Neural cell (in vitro differentiated cells): ENCODE results near the gene IQSEC1. TPM values are rescaled to one million over a fixed set of nuclear protein-coding genes. Genes with fewer than 3 reads are reported as not detected.

Experiments used
- H2AFZ ChIP-seq: fragments of 200-600, 300-800 bp; sonication (generic), shearing (Covaris generic); 2 replicates; pipeline ENCODE4 v1.6.0; 2014; ENCODE audit warnings: low read depth, mild to moderate bottlenecking, antibody characterized with exemption, low read length, moderate library complexity
- H3F3A ChIP-seq: fragments of 200-600 bp; shearing (Covaris generic); 2 replicates; pipeline ENCODE4 v1.6.1; 2016; ENCODE audit warnings: mild to moderate bottlenecking, moderate library complexity, mixed read lengths, antibody characterized with exemption, low read length; ENCODE audit not compliant: insufficient read depth, poor library complexity, severe bottlenecking
- H3K27ac ChIP-seq: fragments of 200-600, 300-800 bp; sonication (generic), shearing (Covaris generic); 2 replicates; pipeline ENCODE4 v1.5.1; 2014; ENCODE audit warnings: mild to moderate bottlenecking, low read length, moderate library complexity
- H3K27me3 ChIP-seq: fragments of 300-800, 200-600 bp; sonication (generic), shearing (Covaris generic); 2 replicates; pipeline ENCODE4 v1.6.0; 2014; ENCODE audit warnings: mild to moderate bottlenecking, low read depth, low read length, moderate library complexity; ENCODE audit not compliant: insufficient read depth
- H3K36me3 ChIP-seq: fragments of 300-800, 200-600 bp; sonication (generic), shearing (Covaris generic); 2 replicates; pipeline ENCODE4 v1.5.1; 2014; ENCODE audit warnings: mild to moderate bottlenecking, antibody characterized with exemption, low read length, moderate library complexity; ENCODE audit not compliant: insufficient read depth
- H3K4me2 ChIP-seq: fragments of 300-800, 200-600 bp; sonication (generic), shearing (Covaris generic); 2 replicates; pipeline ENCODE4 v1.6.0; 2014; ENCODE audit warnings: mild to moderate bottlenecking, low read length
- H3K4me3 ChIP-seq: fragments of 300-800, 200-600 bp; sonication (generic), shearing (Covaris generic); 2 replicates; pipeline ENCODE4 v1.5.1; 2014; ENCODE audit warnings: mild to moderate bottlenecking, low read length, moderate library complexity
- H3K79me2 ChIP-seq: fragments of 200-600 bp; shearing (Covaris generic); replicated peaks from 2 replicates; pipeline ENCODE4 v1.6.0; 2014; ENCODE audit warnings: mild to moderate bottlenecking, low read length, moderate library complexity; ENCODE audit not compliant: insufficient read depth
- H3K9ac ChIP-seq: fragments of 300-800, 200-600 bp; sonication (generic), shearing (Covaris generic); 2 replicates; pipeline ENCODE4 v1.6.1; 2016; ENCODE audit warnings: mild to moderate bottlenecking, low read length, mixed read lengths
- H3K9me2 ChIP-seq: fragments of 200-600 bp; shearing (Covaris generic); 2 replicates; pipeline ENCODE4 v1.6.1; 2016; ENCODE audit warnings: mild to moderate bottlenecking, low read length, mixed read lengths; ENCODE audit not compliant: insufficient read depth
- H3K9me3 ChIP-seq: fragments of 200-600, 300-800 bp; sonication (generic), shearing (Covaris generic); 2 replicates; pipeline ENCODE4 v1.6.1; 2016; ENCODE audit warnings: mild to moderate bottlenecking, mixed run types, low read length, moderate library complexity, mixed read lengths
- H4K20me1 ChIP-seq: fragments of 200-600 bp; shearing (Covaris generic); 2 replicates; pipeline ENCODE4 v1.6.1; 2016; ENCODE audit warnings: mild to moderate bottlenecking, mixed run types; ENCODE audit not compliant: insufficient read depth
- EP300 ChIP-seq: fragments of 450-650 bp; conservative IDR thresholded peaks from 2 replicates; pipeline ENCODE4 v1.6.1; 2014; ENCODE audit warnings: antibody characterized with exemption, mild to moderate bottlenecking, moderate library complexity; ENCODE audit not compliant: poor library complexity, severe bottlenecking
- EZH2 ChIP-seq: fragments of 200-600, 300-800 bp; shearing (Covaris generic), sonication (generic); IDR thresholded peaks from 2 replicates; pipeline ENCODE4 v1.6.1; 2014; ENCODE audit warnings: antibody characterized with exemption, low read length, borderline replicate concordance, mild to moderate bottlenecking; ENCODE audit not compliant: insufficient read depth, poor library complexity, severe bottlenecking
- MXI1 ChIP-seq: fragments of 450-650 bp; conservative IDR thresholded peaks from 2 replicates; pipeline ENCODE4 v1.6.1; 2014; ENCODE audit warnings: antibody characterized with exemption, mild to moderate bottlenecking; ENCODE audit not compliant: poor library complexity, severe bottlenecking
- POLR2AphosphoS5 ChIP-seq: IDR thresholded peaks from 2 replicates; pipeline ENCODE4 v1.6.1; 2012
- SMC3 ChIP-seq: fragments of 450-650 bp; conservative IDR thresholded peaks from 2 replicates; pipeline ENCODE4 v1.6.1; 2014; ENCODE audit warnings: antibody characterized with exemption, mild to moderate bottlenecking, moderate library complexity; ENCODE audit not compliant: poor library complexity
- TAF1 ChIP-seq: IDR thresholded peaks from 2 replicates; pipeline ENCODE4 v1.6.1; 2012; ENCODE audit warnings: low read depth
- polyA plus RNA-seq: library from polyadenylated mRNA; depleted of rRNA; stranded (reverse); fragments of >200 nt; gene quantifications from 2 replicates; pipeline ENCODE4 v1.2.3, GENCODE V29; 2014
- TF ChIP-seq, protein P1 (sequence below): IDR thresholded peaks from 2 replicates; pipeline ENCODE4 v1.6.1; 2012; ENCODE audit warnings: borderline replicate concordance
- TF ChIP-seq, protein P2 (sequence below): fragments of 450-650 bp; IDR thresholded peaks from 2 replicates; pipeline ENCODE4 v1.5.1; 2014; ENCODE audit warnings: antibody characterized with exemption, mild to moderate bottlenecking, moderate library complexity; ENCODE audit not compliant: poor library complexity, severe bottlenecking

Gene IQSEC1
- polyA plus RNA-seq, 1 donor from 2014 or later = 6.0 TPM

DNA sequence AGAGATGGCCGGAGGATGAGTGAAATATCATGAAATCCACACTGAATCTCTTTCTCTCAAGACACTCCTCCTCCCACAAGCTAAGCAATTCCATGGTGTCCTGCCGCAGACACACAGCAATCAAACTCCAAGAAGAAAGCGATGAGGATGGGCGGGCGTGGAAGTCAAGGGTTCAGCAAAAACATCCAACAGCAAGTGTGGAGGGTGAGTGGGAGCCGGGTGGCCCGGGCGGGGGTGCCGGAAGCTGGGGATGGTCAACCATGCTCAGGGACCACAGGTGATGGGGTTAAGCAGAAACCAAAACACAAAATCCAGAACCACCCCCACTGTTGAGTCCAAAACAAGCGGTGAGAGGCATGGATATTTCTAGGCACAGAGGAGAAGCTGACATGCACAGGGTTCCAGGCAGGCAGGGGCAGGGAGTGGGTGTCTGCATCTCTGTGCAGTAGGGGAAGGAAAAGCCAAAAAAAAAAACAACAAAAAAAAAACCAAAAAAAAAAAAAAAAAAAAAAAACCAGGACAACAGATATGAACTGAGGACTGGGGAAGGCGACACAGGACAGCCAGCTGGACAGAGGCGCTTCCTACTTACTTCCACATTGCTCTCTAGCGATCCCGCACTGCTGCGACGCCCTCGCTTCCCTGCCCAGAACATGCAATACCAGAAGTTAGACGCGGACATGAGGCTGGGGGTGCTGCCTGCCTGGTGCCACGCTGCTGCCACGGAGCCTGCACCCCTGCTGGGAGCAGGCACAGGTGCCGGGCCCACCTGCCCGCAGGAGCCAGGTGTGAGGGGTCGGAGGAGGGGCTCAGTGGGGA, 170.8 kb downstream of the IQSEC1 start:
- Histone ChIP-seq H3K79me2 (no peaks in the 10 kb centered on the region), H3K36me3 (no peaks in the 10 kb centered on the region), H3K9me3 (no peaks in the 10 kb centered on the region), H3F3A (no peaks in the 10 kb centered on the region), H3K27me3 (no peaks in the 10 kb centered on the region), H3K4me2 (no peak overlapping the region), H3K9me2 (no peaks in the 10 kb centered on the region), H2AFZ (no peak overlapping the region), H3K4me3 (no peak overlapping the region), H3K27ac (no peak overlapping the region), H4K20me1 (no peaks in the 10 kb centered on the region), H3K9ac (no peak overlapping the region)
- TF ChIP-seq, protein P1, sequence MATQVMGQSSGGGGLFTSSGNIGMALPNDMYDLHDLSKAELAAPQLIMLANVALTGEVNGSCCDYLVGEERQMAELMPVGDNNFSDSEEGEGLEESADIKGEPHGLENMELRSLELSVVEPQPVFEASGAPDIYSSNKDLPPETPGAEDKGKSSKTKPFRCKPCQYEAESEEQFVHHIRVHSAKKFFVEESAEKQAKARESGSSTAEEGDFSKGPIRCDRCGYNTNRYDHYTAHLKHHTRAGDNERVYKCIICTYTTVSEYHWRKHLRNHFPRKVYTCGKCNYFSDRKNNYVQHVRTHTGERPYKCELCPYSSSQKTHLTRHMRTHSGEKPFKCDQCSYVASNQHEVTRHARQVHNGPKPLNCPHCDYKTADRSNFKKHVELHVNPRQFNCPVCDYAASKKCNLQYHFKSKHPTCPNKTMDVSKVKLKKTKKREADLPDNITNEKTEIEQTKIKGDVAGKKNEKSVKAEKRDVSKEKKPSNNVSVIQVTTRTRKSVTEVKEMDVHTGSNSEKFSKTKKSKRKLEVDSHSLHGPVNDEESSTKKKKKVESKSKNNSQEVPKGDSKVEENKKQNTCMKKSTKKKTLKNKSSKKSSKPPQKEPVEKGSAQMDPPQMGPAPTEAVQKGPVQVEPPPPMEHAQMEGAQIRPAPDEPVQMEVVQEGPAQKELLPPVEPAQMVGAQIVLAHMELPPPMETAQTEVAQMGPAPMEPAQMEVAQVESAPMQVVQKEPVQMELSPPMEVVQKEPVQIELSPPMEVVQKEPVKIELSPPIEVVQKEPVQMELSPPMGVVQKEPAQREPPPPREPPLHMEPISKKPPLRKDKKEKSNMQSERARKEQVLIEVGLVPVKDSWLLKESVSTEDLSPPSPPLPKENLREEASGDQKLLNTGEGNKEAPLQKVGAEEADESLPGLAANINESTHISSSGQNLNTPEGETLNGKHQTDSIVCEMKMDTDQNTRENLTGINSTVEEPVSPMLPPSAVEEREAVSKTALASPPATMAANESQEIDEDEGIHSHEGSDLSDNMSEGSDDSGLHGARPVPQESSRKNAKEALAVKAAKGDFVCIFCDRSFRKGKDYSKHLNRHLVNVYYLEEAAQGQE = no peak
- TF ChIP-seq SMC3 = no peak
- TF ChIP-seq POLR2AphosphoS5 = no peak
- no peak for TF ChIP-seq MXI1
- no peak for TF ChIP-seq EZH2

DNA sequence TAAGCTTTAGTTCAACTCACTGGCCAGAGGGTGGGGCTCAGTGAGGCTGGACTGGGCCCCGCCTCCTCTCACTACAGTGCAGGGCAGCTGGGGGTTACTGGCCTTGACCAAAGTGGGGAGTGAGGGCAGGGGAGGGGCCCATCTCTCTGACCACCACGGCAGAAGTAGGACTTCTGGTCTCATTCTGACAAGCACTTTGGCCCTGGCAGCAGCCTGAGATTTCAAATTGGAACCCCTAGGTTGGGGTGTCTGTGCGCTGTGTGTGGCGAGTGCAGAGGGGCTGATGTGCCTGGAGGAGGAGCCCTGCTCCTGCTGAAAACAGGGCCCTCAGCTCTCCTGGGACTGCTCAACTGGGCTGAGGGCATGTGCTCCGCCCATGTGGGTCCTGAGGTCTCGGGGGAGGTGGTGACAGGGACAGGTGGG, 171.6 kb downstream of the IQSEC1 start:
- no peak overlapping the region for H3K4me2 ChIP-seq
- H3K36me3 ChIP-seq = no peaks in the 10 kb centered on the region
- H3K9ac ChIP-seq = no peak overlapping the region
- TF ChIP-seq, protein P2, sequence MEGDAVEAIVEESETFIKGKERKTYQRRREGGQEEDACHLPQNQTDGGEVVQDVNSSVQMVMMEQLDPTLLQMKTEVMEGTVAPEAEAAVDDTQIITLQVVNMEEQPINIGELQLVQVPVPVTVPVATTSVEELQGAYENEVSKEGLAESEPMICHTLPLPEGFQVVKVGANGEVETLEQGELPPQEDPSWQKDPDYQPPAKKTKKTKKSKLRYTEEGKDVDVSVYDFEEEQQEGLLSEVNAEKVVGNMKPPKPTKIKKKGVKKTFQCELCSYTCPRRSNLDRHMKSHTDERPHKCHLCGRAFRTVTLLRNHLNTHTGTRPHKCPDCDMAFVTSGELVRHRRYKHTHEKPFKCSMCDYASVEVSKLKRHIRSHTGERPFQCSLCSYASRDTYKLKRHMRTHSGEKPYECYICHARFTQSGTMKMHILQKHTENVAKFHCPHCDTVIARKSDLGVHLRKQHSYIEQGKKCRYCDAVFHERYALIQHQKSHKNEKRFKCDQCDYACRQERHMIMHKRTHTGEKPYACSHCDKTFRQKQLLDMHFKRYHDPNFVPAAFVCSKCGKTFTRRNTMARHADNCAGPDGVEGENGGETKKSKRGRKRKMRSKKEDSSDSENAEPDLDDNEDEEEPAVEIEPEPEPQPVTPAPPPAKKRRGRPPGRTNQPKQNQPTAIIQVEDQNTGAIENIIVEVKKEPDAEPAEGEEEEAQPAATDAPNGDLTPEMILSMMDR = no peak
- TF ChIP-seq EZH2 = no peak
- TF ChIP-seq TAF1 = no peak
- TF ChIP-seq POLR2AphosphoS5 = no peak
- no peak for TF ChIP-seq SMC3
- TF ChIP-seq, protein P1 = no peak
- no peak for TF ChIP-seq EP300
- no peaks in the 10 kb centered on the region for H4K20me1 ChIP-seq
- H3K9me2 ChIP-seq = no peaks in the 10 kb centered on the region
- H3K79me2 ChIP-seq = no peaks in the 10 kb centered on the region
- H3K27me3 ChIP-seq = no peaks in the 10 kb centered on the region
- H2AFZ ChIP-seq = no peak overlapping the region
- H3F3A ChIP-seq = no peaks in the 10 kb centered on the region
- no peaks in the 10 kb centered on the region for H3K9me3 ChIP-seq
- H3K4me3 ChIP-seq = no peak overlapping the region
- H3K27ac ChIP-seq = no peak overlapping the region
